IPS-11a (cell line): ENCODE measurements around the gene PEPD.
A peak's percentile ranks its signal among the peaks of the same experiment; 100 is the strongest.

ENCODE experiments used
- H3K4me3 ChIP-seq: one replicate; pipeline ENCODE4 v1.5.1; 2013; ENCODE audit warnings: low read depth, low read length, control low read depth

PEPD gene

DNA sequence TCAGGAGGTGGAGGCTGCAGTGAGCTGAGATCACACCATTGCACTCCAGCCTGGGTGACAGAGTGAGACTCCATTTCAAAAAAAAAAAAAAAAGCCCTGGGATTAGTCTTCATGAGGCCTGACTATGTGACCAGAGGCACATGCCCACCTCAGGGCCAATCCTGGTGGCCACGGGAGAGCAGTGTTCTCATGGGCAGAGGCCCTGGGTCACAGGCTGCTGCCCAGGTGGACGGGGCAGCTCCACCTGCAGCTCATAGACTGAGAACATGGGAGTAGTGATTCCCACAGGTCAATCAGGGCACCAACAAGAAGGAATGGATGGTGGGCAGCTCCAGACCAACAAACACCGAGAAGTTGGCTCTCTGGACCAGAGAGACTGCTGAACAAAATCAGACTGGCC lies 26.1 kb upstream of the PEPD start:
- no peak overlapping the region for H3K4me3 ChIP-seq

DNA sequence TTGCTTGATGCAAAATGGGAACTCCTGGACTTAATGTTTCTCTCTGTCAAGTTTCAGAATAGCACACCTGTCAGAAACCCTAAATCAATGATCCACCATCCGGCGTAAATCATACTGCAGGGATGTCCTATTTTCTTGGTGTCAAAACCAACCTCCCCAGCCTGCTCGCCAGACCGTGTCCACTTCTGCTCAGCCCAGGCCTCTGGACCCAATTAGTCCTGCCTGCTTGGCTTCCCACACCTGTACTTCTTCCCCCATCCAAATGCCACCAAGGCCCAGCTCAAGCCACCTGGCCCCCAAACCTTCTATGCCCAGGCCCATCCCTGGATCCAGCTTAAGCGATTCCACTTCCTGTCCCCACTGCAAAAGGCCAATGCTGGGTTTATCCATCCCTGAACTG lies 25.1 kb upstream of the PEPD start:
- no peak overlapping the region for H3K4me3 ChIP-seq

DNA sequence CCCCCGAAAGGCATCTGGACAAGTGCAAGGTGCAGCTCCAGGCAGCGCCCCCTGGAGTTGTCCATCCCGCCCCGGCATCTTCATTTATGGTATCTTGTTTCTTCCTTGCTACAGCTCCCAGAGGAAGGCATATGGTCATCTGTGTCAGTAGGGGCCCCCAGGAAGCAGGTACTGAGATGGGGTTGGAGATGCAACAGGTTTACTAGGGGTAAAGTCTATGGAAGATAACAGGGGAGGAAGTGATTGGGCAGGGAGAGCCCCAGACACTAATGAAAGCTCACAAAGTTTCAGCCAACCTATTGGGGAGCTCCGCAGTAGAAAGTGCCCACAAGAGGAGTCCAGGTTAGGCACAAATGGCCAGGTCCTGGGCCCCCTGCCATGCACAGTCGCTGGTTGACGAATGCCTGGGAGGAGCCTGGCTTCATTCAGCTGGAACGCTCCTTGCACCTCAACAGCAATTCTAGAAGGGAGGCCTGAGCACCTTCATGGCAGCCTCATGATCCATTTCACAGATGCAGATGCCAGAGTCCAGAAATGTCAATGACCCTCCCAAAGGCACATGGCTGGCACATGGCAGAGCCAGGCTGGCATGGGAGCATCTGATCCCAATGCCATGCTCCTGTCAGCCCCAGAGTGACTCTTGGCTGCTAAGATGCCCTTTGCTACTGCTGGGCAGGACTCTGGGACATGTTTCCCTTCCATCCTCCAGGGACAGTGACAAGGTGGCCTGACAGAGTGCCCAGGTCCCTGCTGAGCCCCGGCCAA lies 23.8 kb upstream of the PEPD start:
- H3K4me3 ChIP-seq: no peak overlapping the region

DNA sequence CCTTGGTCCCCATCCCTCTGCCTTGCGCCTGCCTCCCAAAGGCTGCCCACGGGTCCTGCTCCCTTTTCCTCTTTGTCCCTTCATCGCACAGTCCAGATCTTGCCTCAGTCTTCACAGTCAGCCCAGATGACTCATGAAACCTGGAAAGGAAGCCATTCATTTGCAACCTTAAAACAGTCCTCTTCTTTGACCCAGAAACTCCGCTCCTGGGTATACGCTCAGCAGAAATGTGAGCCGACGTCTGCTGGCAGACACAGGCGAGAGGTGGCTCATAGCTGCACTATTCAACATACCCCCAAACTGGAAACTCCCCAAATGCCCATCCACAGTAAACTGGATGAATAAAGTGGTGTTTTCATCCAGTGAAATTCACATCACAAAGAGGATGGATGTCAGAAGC lies 13.6 kb upstream of the PEPD start:
- no peak overlapping the region for H3K4me3 ChIP-seq

DNA sequence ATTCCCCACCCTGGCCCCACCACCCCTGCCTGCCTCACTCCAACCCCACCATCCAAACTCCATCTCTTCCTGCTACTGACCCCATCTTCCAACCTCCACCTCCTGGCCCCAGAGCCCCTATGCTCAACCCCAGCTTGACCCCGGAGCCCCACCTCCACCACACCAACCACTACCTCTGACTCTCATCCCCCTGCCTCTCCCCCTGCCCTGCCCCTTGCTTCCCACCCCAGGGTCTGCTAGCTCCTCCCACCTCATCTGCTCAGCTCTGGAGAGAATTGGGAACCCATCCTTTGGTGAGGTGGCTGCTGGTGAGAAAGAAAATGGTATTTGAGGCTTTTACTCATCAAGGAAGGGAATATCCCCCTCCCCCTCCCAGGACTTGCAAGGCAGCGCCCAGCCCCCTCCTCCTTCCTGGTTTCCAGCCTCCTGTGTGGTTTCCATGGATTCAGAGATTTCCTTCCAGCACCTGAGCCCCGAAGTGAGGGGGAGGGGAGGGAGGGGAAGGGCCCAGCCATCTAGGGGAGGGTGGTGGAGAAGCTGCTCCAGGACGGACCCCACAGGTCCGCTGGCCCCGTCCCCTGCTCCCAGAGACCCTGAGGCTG lies 11.4 kb upstream of the PEPD start:
- H3K4me3 ChIP-seq: no peak overlapping the region

DNA sequence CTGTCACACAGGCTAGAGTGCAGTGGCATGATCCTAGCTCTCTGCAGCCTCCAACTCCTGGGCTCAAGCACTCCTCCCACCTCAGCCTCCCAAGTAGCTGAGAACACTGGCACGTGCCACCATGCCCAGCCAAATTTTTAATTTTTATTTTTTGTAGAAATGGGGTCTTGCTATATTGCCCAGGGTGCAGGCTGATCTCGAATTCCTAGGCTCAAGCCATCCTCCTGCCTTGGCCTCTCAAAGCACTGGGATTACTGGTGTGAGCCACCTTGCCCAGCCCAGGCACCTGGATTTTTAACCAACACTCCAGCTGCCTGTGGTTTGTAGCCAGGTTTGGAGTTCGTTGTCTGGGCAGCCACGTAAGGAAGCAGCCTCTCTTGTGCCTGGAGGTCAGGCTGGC lies 9.3 kb upstream of the PEPD start:
- no peak overlapping the region for H3K4me3 ChIP-seq

DNA sequence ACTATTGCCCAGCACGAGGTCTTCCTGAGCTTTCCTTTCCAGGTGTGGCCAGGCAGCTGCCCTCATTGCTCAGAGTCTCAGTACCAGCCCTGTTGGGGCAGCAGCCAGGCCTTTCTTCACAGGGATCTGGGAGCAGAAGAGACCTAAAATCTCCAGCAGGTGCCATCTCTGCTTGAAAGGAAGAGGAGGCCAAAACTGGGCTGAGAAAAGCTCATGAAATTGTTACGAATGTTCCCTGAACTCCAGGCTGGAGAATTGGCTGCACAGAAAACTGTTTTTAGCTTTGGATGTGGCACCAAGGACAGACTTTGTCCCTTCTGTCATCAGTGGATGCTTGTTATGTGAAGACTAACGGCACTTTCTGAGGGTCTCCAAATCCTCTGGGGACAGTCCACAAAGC lies 8.7 kb upstream of the PEPD start:
- H3K4me3 ChIP-seq: no peak overlapping the region

DNA sequence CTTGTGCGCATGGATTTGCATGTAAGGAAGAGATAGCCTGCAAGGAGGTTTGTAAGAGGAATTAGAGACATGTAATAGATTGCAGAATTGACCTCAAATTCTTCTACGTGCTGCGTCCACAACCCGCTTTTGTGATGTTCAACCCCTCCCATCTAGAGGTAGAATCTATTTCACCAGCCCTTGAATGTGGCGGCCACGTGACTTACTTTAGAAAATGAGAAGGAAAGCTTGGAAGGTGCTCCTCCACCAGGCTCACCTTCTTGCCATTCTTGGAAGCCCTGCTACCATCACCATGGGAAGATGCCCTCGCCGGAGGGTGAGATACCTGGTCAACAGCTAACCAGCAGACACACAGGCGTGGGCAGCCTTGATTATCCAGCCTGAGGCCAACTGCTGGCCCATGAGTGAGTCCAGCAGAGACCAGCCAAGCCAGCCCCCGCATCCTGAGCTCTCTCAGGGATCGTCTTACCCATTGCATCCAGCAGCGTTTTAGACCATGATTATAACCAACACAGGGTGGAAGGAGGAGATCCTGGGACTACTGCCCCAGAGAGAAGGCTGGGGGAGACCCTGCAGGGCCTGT lies 7.6 kb upstream of the PEPD start:
- no peak overlapping the region for H3K4me3 ChIP-seq

DNA sequence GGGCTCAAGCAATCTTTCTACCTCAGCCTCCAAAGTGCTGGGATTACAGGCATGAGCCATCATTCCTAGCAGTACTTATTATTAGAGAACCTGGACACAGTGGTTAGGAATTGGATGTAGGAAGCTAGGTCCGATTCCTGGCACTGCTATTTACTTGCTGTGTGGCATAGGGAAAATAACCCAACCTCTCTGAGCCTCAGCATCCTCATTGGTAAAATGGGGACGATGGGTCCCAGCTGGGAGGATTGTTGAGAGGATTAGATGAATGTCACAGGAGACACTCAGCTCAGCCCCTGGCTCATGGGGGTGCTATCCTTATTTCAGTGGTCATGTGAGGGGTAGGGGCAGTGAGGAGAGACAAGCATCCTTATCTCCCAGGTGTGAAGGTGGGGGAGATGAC lies 6.8 kb upstream of the PEPD start:
- H3K4me3 ChIP-seq: no peak overlapping the region

DNA sequence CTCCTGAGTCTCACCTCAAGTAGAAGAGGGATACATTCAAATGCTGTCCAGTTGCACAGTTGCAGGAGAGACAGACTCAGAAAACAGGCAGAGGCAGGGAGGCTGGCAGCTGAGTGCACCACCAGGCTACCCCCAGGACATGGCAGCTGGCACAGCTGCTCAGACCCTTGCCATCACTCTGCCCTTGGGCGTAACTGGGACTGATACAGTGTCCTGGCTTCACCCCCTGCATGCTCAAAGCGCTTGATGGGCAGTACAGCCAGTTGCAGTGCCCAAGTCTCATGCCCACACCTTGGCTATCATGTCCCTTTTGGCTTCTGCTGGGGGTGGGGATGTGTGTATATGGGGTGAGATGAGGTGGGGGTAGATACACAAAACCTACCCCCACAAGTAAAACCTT lies 5.5 kb upstream of the PEPD start:
- H3K4me3 ChIP-seq: no peak overlapping the region

DNA sequence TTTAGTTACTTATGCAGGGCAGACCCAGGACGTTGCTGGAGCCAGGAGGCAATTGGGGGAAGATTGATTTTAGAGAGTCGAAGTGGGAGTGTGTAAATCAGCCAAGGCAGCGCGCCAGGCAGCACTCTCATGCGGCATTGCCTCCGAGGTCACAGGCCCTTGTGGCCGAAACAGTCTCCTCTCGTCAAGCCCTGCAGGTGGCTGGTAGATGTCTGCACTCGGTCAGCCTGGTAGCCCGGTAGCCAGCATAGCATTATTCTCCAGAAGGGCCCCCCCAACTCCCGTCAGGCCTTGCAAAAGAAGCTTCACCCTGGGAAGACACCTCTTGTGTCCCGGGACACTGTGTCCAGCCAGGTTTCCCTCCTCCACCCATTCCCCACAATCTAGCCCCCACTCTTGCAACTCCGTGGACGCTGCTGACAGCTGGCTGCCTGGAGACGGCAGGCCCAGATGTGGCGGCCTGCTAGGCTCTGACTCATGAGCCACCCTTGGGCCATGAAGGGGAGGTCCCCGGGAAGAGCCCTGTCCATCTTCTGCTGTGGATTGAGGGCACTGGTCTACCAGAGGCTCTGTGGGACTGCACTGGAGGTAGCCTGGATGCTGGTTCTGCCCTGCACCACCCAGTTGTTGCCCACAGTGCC lies 2.6 kb upstream of the PEPD start:
- no peak overlapping the region for H3K4me3 ChIP-seq

DNA sequence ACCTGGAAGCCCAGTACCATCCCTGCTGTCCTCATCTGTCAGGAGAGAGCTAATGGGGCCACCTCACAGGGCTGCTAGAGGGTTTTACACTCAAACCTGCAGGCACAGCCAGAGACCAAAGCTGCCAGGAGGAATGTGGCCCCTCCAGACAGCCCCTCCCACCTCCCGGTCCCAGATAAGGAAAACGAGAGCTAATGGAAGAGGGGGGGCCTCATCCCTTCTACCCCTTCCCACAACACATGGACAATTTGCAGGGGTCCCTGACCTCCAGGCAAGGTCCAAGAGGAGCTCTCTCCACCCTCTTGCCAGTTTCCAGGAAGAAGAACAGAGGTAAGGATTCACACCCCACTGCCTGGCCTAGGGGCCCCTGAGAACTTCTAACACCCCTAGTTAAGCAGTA lies 1.6 kb upstream of the PEPD start:
- no peak overlapping the region for H3K4me3 ChIP-seq

DNA sequence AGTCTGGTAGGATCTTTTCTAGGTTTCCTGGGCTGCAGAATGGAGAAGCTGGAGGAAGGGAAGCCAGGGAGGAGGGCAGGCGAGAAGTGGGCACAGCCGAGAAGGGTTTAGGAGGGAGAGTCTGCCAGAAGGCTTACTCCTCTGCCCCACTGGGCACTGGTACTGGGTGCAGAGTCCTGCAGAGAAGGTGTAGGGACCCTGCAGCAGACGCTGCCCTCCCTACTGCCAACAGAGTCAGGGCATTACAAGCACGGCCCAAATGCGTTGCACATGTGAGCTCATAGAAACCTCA lies 726 bp upstream of the PEPD start:
- H3K4me3 ChIP-seq: no peak overlapping the region

DNA sequence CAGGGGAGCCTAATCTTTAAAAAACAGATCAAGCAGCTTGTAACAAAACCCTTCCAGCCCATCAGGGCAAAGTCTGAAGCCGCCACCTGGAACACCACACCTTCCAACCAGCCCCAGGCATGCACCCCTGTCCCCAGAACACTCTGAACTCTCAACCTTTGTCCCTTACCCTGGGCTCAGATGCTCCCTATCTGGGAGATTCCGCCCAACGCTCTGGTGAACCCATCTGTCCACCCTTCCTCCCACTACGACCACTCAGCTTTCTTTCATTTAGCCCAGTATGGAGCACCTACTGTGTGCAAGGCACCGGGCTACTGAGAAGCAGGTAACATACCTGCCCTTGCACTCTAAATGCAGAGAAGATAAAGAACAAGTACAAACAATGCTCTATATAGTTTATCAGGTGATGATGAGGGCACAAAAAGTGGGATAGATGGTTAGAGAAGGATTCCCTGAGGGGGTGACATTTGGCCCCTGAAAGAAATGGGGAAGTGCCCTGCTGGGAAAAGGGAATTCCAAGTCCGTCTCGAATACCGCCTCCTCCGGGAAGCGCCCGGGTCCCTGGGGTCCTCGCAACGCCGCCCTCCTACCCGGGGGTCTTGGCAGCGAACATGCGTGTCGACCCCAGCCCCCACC lies 629 bp downstream of the PEPD start:
- peak overlapping the region; percentile 83 for H3K4me3 ChIP-seq

DNA sequence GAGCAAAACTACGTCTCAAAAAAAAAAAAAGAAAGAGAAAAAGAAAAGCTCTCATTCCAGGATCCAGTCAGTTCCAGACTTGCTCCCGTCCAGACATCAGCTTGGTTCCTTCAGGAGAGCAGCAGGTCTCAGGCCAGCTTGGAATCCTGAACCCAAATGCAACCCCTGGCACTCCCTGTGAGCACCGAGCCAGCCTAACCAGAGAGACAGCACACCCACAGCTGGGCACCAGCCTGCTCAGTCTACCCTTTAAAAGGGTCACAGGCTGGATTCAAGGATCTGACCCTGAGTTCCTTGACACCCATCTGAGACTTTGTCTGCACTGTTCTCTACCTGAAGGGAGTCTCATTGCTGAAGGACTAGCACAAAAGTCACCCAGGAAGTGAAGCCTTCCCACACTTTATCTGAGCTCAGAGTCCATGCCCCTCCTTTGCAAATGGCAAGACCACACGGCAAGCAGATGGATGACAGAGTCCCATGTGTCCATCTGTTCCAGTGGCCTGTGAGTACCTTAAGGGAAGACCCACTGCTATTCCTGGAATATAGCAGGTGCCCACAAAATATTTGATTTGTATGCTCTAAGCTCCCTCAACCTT lies 1.4 kb downstream of the PEPD start:
- no peak overlapping the region for H3K4me3 ChIP-seq

DNA sequence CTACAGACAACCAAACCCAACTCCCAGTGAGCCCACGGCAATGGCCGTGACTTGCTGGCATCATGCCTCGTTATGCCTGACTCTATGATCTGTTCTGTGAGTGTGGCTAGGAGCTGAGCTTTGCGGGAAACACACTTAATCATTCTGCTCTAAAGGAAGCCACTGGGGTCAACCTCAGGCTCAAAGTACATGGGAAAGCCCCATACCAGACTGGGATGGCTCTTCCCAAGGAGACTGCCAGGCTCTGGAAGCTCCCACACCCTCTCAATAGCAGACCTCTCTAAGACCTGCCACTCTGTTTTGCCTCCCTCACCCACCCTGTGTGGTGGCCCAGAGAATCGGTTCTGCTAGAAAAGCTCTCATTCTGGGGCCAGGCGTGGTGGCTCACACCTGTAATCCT lies 2.2 kb downstream of the PEPD start:
- H3K4me3 ChIP-seq: no peak overlapping the region

DNA sequence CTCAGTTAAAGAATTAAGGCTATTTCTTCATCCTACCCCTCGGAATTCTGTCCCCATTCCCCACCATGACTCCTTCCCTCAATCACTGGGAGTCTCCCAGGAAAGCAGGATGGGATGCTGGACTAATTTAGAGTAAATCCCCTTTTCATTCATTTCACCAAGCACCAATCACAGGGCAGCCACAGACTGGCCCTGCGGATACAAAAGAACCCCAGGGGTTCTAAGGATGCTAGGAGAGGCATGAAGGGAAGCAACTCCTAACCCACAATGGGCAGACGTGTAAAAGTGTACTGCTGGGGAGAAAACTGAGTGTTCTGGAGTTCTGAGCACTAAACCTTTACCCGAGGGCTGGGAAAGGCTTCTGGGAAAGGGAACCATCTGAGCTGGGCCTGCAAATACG lies 3.0 kb downstream of the PEPD start:
- no peak overlapping the region for H3K4me3 ChIP-seq

DNA sequence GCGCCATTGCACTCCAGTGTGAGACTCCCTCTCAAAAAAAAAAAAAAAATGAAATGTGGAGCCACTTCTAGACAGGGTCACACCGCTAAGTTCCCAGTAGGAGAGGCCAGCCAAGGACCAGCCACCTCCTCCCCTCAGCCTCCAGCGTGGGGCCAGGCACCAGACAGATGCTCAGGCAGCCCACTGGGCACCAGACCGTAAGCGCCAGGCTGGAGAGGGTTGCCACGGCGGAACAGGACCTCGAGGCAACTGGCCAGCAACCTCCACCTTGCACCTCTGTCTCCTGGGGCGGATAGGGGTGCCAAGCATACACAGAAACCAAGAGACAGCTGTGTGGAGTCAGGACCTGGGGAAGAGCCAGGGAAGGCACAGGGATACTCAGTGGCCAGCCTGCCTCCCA lies 3.7 kb downstream of the PEPD start:
- no peak overlapping the region for H3K4me3 ChIP-seq

DNA sequence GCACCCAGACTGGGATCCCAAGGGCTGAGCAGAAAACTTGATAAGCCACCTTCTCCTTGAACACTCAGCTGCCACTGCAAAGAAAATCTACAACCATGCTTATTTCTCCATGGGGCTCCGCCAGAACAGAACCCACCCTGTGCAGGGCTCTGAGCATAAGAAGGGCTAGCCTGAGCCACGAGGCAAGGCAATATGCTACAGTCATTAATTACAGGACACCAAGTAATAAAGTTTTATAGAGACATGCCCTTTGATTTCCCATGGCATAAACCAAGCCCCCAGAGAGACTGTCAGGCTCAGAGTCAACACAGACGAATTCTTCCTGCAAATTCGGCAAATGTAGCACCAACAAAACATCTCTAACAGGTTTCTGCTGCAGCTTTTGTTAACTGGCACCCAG lies 5.7 kb downstream of the PEPD start:
- no peak overlapping the region for H3K4me3 ChIP-seq

DNA sequence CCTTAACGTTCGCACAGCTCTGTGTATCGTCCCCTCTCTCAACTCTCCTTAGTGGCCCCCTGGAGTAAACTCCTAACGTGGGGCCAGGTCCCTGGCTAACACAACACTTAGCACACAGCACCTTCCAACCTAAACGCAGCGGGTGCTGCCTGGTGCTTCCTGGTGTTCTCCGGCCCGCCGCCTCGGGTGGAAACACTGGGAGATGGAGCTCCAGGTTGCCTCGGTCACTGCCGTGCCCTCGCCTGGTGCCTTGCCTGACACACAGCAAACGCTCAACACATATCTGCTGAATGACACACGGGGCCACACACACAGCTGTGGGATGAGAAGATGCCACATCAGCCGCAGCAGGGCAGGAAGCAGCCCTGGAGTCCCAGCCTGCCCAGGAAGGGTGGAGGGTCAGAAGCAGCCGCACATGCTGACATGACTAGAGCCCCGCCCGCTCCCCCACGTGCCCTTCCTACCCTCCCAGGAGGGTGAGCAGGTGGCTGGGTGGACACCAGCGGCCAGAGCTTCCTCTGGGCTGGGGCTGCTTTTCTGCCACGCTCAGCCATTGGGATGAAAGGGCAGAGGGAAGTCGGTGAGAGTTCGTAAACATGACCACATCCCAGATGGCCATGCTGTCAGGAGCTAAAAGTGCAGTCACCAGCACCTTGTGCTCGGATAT lies 6.6 kb downstream of the PEPD start:
- no peak overlapping the region for H3K4me3 ChIP-seq

DNA sequence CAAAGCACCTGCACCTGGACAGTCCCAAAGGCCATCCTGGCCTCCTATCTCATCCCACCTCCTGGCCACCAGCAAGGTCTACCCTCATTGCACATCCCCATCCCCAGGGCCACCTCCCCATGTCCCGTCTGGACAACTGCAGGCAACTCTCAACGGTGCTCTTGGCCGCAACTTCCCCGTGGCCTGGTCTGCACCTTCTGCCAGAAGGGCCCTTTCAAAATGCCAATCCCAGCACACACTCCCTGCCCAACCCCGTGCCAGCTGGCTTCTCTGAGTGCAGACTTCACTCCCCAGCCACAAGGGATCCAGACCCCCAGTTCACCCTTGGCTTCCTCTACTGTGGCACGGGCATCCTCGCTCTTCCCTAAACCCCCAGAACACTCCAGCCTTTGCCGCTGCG lies 8.2 kb downstream of the PEPD start:
- no peak overlapping the region for H3K4me3 ChIP-seq
